Medulla oblongata (tissue), 1 donor: ENCODE results near the gene SMIM9.
"Not testable (repeated sequence)": the region's sequence is repeated elsewhere in the genome, so short reads cannot be mapped to it uniquely, and the experiment has no call there.

Experiments used
- DNase-seq: peaks from one replicate; pipeline ENCODE4 v3.0.0-alpha.2; 2015; ENCODE audit errors: extremely low spot score

SMIM9 gene

GRCh38 chrX:154834562-154834961 is at the start of gene SMIM9:
Gene SMIM9, minus strand, starts transcription at chrX:154834662. Its CDS starts 3,806 bp downstream, at chrX:154830856.
- DNase-seq = no peak

DNA sequence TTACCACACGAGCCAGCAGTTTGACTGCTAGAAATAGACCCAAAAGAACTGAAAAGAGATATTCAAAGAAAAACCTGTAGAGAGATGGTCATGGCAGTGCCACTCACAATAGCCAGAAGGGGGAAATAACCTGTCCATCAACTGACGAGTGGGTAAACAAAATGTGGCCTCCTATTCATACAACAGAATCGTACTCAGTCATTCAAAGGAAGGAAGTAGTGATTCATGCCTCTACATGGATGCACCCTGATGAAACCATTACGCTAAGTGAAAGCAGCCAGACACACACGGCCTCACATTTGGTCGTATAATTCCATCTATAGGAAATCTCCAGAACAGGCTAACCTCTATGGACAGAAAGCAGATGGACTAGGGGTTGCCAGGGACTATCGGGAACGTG is 49.6 kb upstream of the SMIM9 start:
- not testable (repeated sequence) for DNase-seq

GRCh38 chrX:154873329-154873728 is 38.9 kb upstream of the SMIM9 start:
- DNase-seq = no peak

DNA sequence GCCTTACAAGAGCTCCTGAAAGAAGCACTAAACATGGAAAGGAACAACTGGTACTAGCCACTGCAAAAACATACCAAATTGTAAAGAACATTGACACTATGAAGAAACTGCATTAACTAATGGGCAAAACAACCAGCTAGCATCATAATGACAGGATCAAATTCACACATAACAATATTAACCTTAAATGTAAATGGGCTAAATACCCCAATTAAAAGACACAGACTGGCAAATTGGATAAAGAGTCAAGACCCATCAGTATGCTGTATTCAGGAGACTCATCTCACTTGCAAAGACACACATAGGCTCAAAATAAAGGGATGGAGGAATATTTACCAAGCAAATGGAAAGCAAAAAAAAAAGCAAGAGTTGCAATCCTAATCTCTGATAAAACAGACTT is 34.1 kb upstream of the SMIM9 start:
- not testable (repeated sequence) for DNase-seq

DNA sequence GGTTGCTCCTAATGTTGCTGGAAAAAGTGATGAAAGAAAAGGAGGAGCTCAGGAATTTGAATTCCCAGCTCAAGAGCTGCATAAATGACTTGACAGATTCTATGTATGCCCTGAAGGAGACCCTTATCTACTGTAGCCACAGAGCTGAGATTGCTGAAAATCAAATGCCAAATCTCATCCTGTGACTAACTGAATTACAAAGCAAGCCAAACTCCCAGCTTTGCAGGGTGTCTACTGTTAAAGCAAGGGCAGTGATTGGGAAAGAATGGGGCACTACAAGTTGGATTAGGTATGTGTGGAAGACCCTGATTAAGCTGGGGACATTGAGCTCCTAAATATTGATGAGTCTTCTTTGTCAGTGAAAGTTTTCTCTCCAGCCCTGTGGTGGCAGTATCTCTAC is 20.8 kb upstream of the SMIM9 start:
- DNase-seq = no peak

DNA sequence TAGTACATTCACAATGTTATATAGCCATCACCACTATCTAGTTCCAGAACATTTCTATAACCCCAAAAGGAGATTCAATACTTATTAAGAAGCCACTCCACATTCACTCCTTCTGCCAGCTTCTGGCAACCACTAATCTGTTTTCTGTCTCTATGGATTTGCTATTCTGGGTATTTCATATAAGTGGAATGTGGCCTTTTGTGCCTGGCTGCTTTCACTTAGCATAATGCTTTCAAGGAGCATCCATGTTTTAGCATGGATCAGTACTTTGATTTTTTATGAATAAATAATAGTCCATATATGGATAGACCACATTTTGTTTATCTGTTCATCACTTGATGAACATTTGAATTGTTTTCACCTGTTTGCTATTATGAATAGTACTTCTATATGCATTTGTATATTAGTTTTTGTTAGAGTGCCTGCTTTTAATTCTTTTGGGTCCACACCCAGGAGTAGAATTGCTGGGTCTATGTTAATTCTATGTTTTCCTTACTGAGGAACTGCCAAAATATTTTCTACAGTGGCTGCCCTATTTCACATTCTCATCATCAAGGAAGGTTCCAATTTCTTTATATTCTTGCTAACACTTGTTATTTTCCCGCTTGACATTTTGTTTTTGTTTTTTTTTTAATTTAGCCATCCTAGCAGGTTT is 16.6 kb upstream of the SMIM9 start:
- no peak for DNase-seq

GRCh38 chrX:154840856-154841255 is 6.4 kb upstream of the SMIM9 start:
- DNase-seq = peak; percentile 30

- DNase-seq = no peak
Measured at GRCh38 chrX:154836163-154836562, 1.7 kb upstream of the SMIM9 start.

DNA sequence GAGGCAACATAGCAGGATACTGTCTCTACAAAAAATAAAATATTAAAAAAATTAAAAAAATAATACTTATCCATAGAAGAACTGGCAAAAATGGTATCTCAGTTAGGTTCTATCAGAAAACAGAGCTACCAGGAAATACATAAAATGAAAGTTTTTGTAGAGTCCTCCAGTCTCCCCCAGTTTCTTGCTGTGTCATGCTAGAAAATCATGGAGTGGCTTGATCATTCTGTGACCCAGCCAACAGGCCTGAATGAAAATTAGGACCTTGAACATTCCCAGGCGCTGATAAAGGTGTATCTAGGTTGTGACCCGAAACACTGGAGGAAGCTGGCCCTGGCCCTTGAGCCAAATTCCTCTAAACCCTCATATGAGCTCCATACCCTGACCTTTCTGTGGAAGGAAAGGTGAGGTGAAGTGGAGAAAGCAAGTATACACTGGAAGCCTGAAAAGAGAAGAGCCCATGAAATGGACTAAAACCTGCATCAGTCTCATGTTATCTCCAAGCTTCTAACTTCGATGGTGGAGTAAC is 652 bp downstream of the SMIM9 start:
- no peak for DNase-seq

- no peak for DNase-seq
Measured at GRCh38 chrX:154829926-154830442, 4.5 kb downstream of the SMIM9 start.

GRCh38 chrX:154829134-154829533 is 5.3 kb downstream of the SMIM9 start:
- no peak for DNase-seq

DNA sequence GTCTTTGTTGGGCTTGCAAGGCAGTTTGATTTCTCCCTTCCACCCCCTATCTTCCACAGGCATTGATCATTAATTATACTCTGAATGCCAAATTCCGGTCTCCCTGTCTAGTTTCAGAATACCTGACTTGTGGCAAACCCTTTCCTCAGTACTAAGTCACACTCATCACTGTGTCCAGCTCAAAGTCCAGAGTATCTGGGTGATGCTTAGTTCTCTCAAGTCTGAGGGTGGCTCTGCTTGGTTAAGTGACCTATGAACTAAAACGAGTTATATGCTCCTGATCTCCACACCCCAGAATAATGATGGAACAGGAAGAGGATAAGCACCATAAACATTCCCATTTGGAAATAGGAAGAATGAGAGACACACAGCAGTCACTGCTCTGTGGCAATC is 6.5 kb downstream of the SMIM9 start:
- no peak for DNase-seq

DNA sequence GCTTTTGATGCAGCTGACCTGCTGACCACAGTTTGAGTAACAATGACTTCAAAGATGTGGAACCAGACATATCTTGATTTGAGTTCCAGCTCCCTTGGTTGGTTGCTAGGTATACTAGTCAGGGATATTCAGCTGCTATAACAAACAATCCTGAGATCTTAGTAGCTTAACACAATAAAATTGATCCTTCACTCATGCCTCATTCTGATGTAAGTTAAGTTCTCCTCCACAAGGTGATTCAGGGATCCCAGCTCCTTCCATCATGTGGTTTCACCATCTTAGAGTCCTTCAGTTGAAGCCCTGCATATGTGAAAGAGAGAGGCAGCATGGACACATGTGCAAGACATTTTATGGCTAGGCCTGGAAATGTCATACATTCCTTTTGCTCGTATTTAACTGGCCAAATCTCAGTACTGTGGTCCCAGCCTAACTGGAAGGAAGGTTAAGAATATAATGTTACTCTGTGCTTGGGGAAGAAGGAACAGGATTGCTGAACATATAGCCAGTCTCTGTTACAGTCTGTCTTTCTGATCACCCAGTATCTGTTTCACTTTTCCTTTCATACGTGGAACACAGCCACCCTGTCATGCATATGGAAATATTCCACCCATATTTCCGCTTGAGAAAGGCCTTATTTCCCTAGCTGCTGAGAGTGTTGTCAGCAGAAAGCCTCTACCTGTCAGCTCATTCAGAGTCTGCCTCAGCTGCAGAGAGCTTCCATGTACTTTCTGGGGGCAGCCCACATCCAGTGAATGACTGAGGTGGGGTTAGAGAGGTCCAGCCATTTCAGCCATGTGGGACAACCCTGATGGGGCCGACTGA is 7.1 kb downstream of the SMIM9 start:
- no peak for DNase-seq

DNA sequence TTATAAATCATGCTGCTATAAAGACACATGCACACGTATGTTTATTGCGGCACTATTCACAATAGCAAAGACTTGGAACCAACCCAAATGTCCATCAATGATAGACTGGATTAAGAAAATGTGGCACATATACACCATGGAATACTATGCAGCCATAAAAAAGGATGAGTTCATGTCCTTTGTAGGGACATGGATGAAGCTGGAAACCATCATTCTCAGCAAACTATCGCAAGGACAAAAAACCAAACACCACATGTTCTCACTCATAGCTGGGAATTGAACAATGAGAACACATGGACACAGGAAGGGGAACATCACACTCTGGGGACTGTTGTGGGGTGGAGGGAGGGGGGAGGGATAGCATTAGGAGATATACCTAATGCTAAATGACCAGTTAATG is 8.9 kb downstream of the SMIM9 start:
- DNase-seq = not testable (repeated sequence)

DNA sequence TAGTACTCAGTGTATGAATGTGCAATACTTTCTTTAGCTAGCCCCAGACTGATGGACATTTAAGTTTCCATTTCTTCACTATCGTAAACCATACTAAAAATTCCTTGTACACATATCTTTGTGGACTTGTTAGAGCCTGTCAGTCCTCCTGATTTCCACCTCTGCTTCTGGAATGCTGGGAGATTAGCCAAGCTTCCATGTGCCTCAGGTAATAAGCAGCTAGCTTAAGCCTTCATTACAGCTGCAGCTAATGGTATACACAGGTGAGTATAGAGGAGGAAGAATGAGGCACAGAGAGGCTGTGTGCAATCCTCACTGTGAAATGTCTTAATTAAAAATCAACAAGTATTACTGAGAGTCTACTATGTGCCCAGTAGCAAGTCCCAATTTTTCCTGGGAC is 9.8 kb downstream of the SMIM9 start:
- no peak for DNase-seq

- DNase-seq = no peak
Measured at GRCh38 chrX:154822029-154822428, 12.4 kb downstream of the SMIM9 start.

- DNase-seq = no peak
Measured at GRCh38 chrX:154821523-154821922, 12.9 kb downstream of the SMIM9 start.

DNA sequence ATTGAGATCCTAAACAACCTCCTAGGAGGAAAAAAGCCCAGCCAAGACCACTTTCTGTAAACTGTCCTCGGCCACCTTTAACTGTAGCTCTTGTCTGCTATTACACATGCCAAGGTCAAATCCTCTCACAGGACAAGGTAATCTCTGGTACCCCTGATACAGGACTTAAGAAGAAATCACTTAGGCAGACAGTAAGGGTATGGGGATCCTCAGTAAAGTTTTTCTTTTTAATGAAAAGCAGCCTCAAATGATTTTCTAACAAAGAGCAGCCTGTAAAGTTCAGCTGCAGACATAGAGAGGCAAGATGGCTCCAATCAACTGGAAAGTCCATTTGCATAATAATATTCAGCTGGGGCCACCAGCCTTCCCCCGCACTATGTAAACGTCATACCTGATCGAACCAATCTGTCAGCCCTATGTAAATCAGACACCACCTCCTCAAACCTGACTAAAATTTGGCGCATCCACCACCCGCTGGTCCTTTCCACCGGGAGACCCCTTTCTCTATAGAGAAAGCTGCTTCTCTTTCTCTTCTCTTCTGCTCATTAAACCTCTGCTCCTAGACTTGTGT is 14.6 kb downstream of the SMIM9 start:
- no peak for DNase-seq

DNA sequence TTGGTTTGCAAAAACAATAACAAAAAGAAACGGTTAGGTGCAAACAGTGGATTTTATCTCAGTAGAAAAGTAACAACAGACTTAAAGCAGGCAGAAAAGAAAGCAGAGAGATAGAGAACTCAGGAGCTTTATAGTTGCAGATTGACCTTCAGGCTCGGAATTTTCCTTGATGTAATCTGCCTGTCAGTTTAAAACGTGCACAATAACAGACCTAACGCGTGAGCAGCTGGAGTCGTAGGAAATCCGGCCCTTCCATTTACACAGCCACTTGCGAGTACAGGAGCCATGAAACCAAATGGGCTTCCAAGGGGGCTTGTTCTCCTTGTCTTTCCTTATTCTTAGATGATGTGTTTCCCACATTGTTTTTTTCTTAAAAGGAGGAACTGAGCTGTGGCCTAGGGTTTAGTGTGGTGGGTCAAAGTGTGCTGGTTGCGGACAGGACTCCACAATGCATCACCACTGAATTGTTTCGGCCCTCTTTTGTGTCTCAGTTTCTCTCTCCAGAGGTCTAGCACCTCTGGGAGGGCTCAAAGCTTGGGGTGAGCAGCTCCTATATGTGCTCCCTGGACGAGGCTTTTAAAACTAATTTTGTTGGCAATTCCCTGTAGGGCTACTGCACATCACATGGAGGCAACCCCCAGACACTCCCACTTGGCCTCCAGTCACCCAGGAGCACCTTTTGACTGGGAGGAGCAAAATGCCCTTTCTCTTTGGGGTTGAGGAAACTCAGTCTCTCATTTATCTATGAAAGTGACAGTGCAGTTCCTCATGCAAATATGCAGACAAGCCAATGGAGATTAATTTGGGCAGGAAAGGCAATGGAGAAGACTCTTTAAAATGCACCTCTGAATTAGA is 15.3 kb downstream of the SMIM9 start:
- no peak for DNase-seq

GRCh38 chrX:154817048-154817618 is 17.3 kb downstream of the SMIM9 start:
- DNase-seq = not testable (repeated sequence)

- DNase-seq = not testable (repeated sequence)
Measured at GRCh38 chrX:154816326-154816898, 18.1 kb downstream of the SMIM9 start.
